KMS-11 (cell line): ENCODE measurements around the gene AFAP1L2.

Source experiments
- H2AFZ ChIP-seq: fragments of 200-600 bp; sonication (generic); 2 replicates; pipeline ENCODE4 v1.6.1; 2016; ENCODE audit warnings: antibody characterized with exemption, mixed run types, low read depth
- H3K27ac ChIP-seq: fragments of 200-600 bp; sonication (generic); 2 replicates; pipeline ENCODE4 v1.6.1; 2016; ENCODE audit warnings: mild to moderate bottlenecking, mixed run types
- H3K27me3 ChIP-seq: fragments of 200-600 bp; sonication (generic); 2 replicates; pipeline ENCODE4 v1.6.1; 2017; ENCODE audit warnings: mild to moderate bottlenecking, low read depth, mixed run types, moderate library complexity; ENCODE audit not compliant: insufficient read depth
- H3K36me3 ChIP-seq: fragments of 200-600 bp; sonication (generic); 2 replicates; pipeline ENCODE4 v1.6.1; 2017; ENCODE audit warnings: mild to moderate bottlenecking, mixed run types; ENCODE audit not compliant: insufficient read depth
- H3K4me1 ChIP-seq: fragments of 200-600 bp; sonication (generic); 2 replicates; pipeline ENCODE4 v1.6.1; 2016; ENCODE audit warnings: mild to moderate bottlenecking, low read depth, mixed run types; ENCODE audit not compliant: poor library complexity, severe bottlenecking
- H3K4me2 ChIP-seq: fragments of 200-600 bp; sonication (generic); 2 replicates; pipeline ENCODE4 v1.7.0; 2016; ENCODE audit warnings: mild to moderate bottlenecking, mixed run types
- H3K4me3 ChIP-seq: fragments of 200-600 bp; sonication (generic); IDR thresholded peaks from 2 replicates; pipeline ENCODE4 v1.6.1; 2017; ENCODE audit warnings: low read depth, low read length, mixed read lengths; ENCODE audit not compliant: insufficient read depth
- H3K79me2 ChIP-seq: fragments of 200-600 bp; sonication (generic); 2 replicates; pipeline ENCODE4 v1.6.1; 2016; ENCODE audit warnings: low read depth, mixed run types; ENCODE audit not compliant: insufficient read depth
- H3K9ac ChIP-seq: fragments of 200-600 bp; sonication (generic); 2 replicates; pipeline ENCODE4 v1.6.1; 2016; ENCODE audit warnings: mild to moderate bottlenecking, mixed run types
- H4K20me1 ChIP-seq: fragments of 200-600 bp; sonication (generic); 2 replicates; pipeline ENCODE4 v1.6.1; 2016; ENCODE audit warnings: mild to moderate bottlenecking, mixed run types; ENCODE audit not compliant: insufficient read depth
- TF ChIP-seq, protein P1 (sequence below): fragments of 200-600 bp; sonication (generic); conservative IDR thresholded peaks from 2 replicates; pipeline ENCODE4 v1.6.1; 2017; ENCODE audit warnings: low read depth, mild to moderate bottlenecking, antibody characterized with exemption, low read length, moderate library complexity, mixed read lengths

Gene AFAP1L2

DNA sequence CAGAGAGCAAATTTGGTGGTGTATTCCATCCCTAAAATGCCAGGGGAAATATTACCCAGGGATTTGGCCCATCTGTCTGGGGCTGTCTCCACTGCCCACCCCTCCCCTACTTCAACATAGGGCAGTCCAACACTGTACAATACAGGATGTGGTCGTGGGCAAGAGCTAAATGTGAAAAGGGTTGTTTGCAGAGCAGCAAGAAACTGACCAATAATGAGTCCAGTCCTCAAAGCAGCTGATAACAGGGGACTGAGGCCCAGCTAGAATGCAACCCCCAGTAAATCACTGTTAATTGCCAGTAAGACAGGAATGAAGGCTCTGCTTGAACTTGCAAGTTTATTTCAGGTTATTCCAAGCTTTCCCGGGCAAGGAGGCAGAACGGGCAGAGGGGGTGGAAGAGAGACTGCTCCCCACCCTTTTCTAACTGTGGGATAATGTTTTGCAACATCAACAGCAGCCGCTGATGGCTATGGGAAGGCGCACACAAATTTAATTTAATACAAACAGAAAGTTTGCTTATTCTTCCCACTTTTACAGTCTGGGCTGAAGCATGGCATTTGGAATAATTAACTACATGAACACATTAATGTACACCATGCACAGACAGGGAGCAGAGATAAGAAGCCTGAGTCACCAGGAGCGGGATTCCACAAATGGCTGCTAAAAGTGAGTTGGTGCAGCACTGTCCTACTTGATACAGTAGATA, 36.8 kb downstream of the AFAP1L2 start:
- H3K27me3 ChIP-seq = no peaks in the 10 kb centered on the region
- no peak overlapping the region for H3K27ac ChIP-seq
- H3K4me2 ChIP-seq = no peak overlapping the region
- H4K20me1 ChIP-seq = no peaks in the 10 kb centered on the region
- no peak overlapping the region for H3K9ac ChIP-seq
- no peak overlapping the region for H2AFZ ChIP-seq
- no peaks in the 10 kb centered on the region for H3K36me3 ChIP-seq
- TF ChIP-seq, protein P1, sequence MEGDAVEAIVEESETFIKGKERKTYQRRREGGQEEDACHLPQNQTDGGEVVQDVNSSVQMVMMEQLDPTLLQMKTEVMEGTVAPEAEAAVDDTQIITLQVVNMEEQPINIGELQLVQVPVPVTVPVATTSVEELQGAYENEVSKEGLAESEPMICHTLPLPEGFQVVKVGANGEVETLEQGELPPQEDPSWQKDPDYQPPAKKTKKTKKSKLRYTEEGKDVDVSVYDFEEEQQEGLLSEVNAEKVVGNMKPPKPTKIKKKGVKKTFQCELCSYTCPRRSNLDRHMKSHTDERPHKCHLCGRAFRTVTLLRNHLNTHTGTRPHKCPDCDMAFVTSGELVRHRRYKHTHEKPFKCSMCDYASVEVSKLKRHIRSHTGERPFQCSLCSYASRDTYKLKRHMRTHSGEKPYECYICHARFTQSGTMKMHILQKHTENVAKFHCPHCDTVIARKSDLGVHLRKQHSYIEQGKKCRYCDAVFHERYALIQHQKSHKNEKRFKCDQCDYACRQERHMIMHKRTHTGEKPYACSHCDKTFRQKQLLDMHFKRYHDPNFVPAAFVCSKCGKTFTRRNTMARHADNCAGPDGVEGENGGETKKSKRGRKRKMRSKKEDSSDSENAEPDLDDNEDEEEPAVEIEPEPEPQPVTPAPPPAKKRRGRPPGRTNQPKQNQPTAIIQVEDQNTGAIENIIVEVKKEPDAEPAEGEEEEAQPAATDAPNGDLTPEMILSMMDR = no peak
- no peaks in the 10 kb centered on the region for H3K4me1 ChIP-seq
- H3K4me3 ChIP-seq = no peak overlapping the region
- no peaks in the 10 kb centered on the region for H3K79me2 ChIP-seq

DNA sequence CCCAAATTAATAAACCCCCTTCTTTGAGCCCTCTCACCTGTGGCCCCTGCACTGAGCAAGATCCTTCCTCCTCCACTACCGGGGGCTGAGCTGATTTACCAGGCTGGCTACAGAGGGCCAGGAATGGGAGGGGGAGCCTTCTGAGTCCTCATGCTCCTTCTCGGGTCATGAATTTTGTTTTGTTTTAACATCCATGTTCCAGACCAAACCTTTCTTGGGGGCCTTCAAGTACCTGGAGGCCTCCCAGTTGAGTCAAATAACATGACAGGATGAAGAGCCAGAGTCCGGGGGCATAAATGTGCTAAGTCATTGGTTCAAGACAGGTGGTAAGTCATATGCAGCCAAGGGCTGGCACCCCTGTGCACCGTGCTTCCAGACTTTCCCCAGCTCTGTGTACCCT, 39.6 kb downstream of the AFAP1L2 start:
- Histone ChIP-seq H3K4me2 (no peak overlapping the region), H3K79me2 (no peaks in the 10 kb centered on the region), H3K9ac (no peak overlapping the region), H4K20me1 (no peaks in the 10 kb centered on the region), H2AFZ (no peak overlapping the region), H3K27me3 (no peaks in the 10 kb centered on the region), H3K4me1 (no peaks in the 10 kb centered on the region), H3K4me3 (no peak overlapping the region), H3K36me3 (no peaks in the 10 kb centered on the region), H3K27ac (no peak overlapping the region)
- TF ChIP-seq, protein P1 = no peak

DNA sequence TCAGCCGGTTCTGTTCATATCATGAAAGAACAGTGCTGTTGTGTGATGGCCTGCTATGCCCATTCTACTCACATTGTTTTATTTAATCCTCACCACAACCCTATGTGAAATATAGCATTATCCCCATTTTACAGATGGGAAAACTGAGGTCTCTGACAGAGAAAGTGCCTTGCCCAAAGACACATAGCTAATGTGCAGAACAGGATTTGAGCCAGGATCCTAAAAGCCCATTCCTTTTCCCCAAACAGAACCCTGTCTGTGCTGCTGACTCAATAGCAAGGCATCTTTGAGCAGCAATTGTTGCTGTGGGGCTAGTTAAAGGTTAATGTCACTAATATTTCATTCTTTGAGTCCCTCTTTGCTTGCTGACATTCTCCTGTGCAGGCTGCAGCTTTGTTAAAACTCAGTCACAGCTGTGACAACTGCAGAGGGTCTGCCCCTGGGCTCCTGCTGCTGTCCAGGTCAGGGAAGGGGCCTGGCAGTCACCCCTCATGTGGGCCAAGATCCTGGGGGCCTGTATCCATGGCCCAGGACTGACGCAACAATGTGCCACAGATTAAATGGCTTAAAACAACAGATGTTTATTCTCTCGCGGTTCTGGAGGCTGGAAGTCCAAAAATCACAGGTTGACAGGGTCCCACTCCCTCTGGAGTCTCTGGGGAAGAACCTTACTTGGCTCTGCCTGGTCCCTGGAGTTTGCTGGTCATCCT, 40.4 kb downstream of the AFAP1L2 start:
- Histone ChIP-seq H4K20me1 (no peaks in the 10 kb centered on the region), H3K4me3 (no peak overlapping the region), H3K4me1 (no peaks in the 10 kb centered on the region), H3K36me3 (no peaks in the 10 kb centered on the region), H2AFZ (no peak overlapping the region), H3K27ac (no peak overlapping the region), H3K27me3 (no peaks in the 10 kb centered on the region), H3K9ac (no peak overlapping the region), H3K4me2 (no peak overlapping the region), H3K79me2 (no peaks in the 10 kb centered on the region)
- TF ChIP-seq, protein P1 = no peak

DNA sequence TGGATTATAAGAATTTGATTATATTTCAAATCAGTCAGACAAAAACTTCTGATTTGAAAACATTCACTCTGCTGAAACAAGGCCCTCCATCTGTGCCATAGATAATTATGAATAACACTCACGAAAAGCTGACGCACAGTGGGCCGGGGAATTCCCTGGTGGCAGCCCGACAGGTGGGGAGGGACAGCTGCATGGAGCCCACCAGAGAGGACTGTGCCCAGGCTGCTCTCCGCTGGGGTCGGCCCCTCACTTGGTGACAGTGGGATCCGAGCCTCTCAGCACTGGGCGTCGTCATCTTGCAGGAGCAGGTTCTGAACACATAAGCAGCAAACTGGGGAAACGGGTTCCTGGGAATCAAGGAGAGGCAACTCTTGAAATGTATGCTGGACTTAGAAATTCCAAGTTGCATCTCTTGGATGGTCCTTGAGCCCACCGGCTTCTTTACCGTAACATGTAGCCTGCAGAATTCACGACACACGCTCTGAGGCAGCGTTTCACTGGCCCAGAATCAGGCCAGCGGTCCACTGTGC, 41.4 kb downstream of the AFAP1L2 start:
- TF ChIP-seq, protein P1 = no peak
- no peak overlapping the region for H2AFZ ChIP-seq
- no peaks in the 10 kb centered on the region for H3K79me2 ChIP-seq
- H3K27ac ChIP-seq = no peak overlapping the region
- no peak overlapping the region for H3K4me2 ChIP-seq
- no peaks in the 10 kb centered on the region for H3K4me1 ChIP-seq
- H4K20me1 ChIP-seq = no peaks in the 10 kb centered on the region
- no peak overlapping the region for H3K9ac ChIP-seq
- H3K27me3 ChIP-seq = no peaks in the 10 kb centered on the region
- H3K4me3 ChIP-seq = no peak overlapping the region
- no peaks in the 10 kb centered on the region; the same call in 1 of the 2 replicates for H3K36me3 ChIP-seq
